Right renal pelvis (tissue), 4 donors: ENCODE data around the gene VPS35L. TPM values are rescaled to one million over a fixed set of nuclear protein-coding genes. Genes with fewer than 3 reads are reported as not detected.

Source experiments
- DNase-seq, 4 donors: peaks; one replicate each; pipeline ENCODE4 v3.0.0-alpha.2; 2013; ENCODE audit warnings: low read depth in 4 of 4, low spot score in 3 of 4, missing footprints in 1 of 4
- polyA plus RNA-seq, 4 donors: library from polyadenylated mRNA; unstranded; fragments of 120-200 nt; gene quantifications; one replicate each; pipeline ENCODE4 v1.2.1, GENCODE V29; 2013; ENCODE audit not compliant: insufficient read length in 4 of 4

VPS35L gene
- polyA plus RNA-seq, 4 donors: 60.7 to 69.3 (median 65.1) TPM

- no peak for DNase-seq
Observed at GRCh38 chr16:19688396-19689024, 133.0 kb downstream of the VPS35L start.

- DNase-seq: no peak
Observed at GRCh38 chr16:19689342-19689741, 133.8 kb downstream of the VPS35L start.

GRCh38 chr16:19690196-19690595 lies 134.7 kb downstream of the VPS35L start:
- no peak for DNase-seq

- DNase-seq: no peak
Observed at GRCh38 chr16:19691161-19691711, 135.7 kb downstream of the VPS35L start.

GRCh38 chr16:19694989-19695388 lies 139.5 kb downstream of the VPS35L start:
- DNase-seq: no peak

- DNase-seq: no peak
Observed at GRCh38 chr16:19696328-19696727, 140.8 kb downstream of the VPS35L start.

GRCh38 chr16:19696961-19697360 lies 141.5 kb downstream of the VPS35L start:
- no peak for DNase-seq

- DNase-seq: no peak
Observed at GRCh38 chr16:19697756-19698318, 142.3 kb downstream of the VPS35L start.

GRCh38 chr16:19698480-19699465 lies 143.3 kb downstream of the VPS35L start:
- DNase-seq: no peak

GRCh38 chr16:19699472-19699871 lies 144.0 kb downstream of the VPS35L start:
- DNase-seq: no peak

- DNase-seq: no peak
Observed at GRCh38 chr16:19700319-19700781, 144.8 kb downstream of the VPS35L start.

GRCh38 chr16:19701091-19701490 lies 145.6 kb downstream of the VPS35L start:
- DNase-seq: no peak

- DNase-seq: no peak
Observed at GRCh38 chr16:19703172-19703889, 147.8 kb downstream of the VPS35L start.

GRCh38 chr16:19704321-19705145 lies 149.0 kb downstream of the VPS35L start:
- DNase-seq: no peak

GRCh38 chr16:19705146-19705501 lies 149.6 kb downstream of the VPS35L start:
- DNase-seq: no peak

- DNase-seq: no peak
Observed at GRCh38 chr16:19705843-19706242, 150.3 kb downstream of the VPS35L start.

- no peak for DNase-seq
Observed at GRCh38 chr16:19706846-19707245, 151.3 kb downstream of the VPS35L start.

GRCh38 chr16:19707569-19708295 lies 152.2 kb downstream of the VPS35L start:
- DNase-seq: no peak
